Fibroblast of skin of left biceps (primary cell): Measurements from ENCODE around the gene SDK2.
A peak's percentile ranks its signal among the peaks of the same experiment; 100 is the strongest.

Source experiments
- DNase-seq, 2 experiments: peaks; one replicate each; pipeline ENCODE4 v3.0.0-alpha.2; 2013; ENCODE audit warnings: low read depth in 2 of 2

The SDK2 gene

DNA sequence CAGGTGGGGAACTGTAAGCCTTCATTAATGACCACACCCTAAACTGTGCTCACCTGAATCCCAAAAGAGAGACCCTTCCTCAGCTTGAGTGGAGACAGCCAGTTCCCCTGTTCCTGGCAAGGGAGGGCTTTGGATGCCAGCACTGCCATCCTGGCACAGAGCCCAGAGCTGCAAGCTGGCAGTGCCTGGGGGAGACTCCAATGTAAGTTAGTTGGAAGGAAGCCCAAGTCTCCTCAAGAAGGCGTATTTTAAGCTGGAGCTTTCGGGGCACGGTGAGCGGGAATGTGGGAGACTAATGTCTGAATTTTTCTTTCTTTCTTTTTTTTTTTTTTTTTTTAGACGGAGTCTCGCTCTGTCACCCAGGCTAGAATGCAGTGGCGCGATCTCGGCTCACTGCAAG, 337.1 kb downstream of the SDK2 start:
- no peak for DNase-seq

DNA sequence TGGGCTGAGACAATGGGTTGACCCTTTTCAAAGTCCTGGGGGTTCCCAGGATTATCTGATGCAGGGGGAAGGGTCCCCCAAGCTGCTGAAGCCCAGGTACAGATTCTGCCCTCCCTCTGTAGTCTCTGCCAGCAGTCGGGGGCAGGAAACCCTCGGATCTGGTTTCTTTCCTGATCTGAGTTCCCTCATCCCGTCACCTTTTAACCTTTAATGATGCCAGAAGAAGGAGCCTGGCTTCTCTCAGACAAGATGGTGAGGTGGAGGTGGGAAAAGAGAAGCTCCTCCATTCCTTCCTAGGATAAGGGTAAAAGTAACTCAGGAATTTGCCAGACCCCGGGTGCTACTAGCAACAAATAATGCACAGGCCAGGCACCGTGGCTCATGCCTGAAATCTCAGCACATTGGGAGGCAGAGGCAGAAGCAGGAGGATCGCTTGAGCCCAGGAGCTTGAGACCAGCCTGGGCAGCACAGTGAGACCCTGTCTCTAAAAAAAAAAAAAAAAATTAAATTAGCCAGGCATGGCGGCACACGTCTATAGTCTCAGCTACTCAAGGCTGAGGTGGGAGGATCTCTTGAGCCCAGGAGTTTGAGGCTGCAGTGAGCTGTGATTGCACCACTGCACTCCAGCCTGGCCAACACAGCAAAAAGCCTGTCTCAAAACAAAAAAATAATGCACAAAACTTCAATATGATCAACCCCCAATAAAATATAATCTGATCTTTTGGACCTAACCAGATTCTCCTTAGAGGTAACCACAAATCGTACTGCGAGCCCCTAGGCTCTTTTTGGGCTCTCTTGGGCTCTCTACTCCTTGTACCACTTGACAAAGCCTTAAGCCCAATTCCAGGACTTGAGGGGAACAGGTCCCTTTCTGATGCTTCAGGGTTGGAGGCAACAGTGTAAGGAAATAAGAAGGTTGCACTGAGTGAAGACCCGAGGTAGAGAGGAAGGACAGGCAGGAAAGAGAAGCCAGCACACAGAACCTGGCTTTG, 338.1 kb downstream of the SDK2 start:
- no peak for DNase-seq

DNA sequence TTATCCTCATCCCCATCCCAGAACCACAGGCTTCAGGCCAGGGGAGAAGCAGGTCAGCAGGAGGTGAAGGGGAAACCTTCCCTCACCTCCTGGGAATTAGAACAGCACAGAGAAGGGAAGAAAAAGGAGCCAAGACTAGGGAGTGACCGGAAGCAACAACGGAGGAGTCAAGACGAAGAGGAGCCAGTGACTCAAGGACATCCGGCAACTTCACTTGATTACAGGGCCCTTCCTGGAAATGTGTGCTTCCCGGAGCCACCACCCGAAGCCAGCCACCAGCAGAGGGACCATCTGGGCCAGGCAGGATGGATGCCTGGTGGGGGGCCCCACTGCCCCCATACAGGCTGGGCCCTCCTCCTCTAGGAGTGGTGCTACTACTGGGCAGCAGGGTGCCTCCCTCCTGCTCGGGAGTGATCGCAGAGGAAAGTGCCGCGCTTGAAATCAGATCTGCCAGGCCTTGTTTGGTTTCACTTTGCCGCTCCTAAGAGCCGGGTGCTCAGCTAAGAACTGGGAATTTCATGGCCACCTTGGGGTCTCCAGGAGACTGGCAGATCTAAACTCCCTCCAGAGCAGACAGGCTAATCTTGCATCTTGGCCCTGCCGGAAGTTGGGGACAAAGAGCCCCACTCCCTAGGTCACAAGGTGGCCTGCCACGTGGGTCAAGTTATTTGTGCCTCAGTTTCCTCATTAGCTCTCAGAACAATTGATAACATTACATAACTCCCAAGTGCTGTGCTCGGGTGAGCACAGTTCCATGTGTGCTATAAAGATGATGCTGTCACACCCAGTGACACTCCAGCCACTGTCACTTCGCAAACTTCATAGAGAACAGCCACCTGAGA, 339.1 kb downstream of the SDK2 start:
- DNase-seq: no peak

DNA sequence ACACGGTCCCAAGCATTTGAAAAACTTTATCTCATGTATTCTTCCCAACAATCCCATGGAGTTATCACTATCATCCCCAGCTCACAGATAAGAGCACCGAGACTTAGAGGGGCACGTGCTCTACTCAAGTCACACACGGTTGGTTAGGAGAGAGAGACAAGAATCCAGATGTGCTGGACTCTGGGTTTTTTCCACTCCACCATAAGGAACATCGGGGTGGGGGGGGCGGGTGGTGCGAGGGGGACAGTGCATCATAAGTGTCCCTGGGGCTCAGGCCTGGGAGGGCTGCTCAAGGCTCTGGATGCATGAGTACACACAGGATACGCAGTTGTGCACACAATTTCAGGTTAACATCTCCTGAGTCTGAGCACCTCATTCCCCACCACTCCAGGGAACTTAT, 339.8 kb downstream of the SDK2 start:
- no peak for DNase-seq

DNA sequence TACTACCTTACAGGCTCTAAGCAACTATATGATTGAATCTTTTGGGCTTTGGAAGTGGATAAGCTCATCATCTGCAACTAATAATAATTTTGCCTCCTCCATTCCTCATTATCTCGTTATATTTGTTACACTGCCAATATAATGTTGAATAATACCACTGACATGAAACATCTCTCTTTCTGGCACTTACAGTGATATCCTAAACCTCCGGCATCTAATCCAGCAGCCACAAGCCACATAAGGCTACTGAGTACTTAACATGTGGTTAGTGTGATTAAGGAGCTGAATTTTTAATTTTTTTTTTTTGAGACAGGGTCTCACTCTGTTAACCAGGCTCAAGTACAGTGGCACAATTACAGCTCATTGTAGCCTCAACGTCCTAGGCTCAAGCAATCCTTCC, 342.1 kb downstream of the SDK2 start:
- DNase-seq: peak; percentile 92 to 94

DNA sequence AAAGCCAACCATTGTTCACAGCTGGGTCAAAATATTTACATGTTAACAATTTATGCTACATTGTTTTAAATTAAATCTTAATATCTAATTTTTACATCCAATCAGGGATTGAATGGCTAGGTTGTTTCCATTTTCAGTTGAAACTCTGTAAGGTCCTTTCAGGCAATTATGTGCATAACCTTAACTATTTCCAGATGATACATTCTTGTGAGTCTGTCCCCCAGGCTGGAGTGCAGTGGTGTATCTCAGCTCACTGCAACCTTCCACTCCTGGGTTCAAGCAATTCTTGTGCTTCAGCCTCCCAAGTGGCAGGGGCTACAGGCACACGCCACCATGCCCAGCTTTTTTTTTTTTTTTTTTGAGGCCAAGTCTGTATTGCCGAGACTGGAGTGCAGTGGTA, 342.9 kb downstream of the SDK2 start:
- DNase-seq: no peak

DNA sequence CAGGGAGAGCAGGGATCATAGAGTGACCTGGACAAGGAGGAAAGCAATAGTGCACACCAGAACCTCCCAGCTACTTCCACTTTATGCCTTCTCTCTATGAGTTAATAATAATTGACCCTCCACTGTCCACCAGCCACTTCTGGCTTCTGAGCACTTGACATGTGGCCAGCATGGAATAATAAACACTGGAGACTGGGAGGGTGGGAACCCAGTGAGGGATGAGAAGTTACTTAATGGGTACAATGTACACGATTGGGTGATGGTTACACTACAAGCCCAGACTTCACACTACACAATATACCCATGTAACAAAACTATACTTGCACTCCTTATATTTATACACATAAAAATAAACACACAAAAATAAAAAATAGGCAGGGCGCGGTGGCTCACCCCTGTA, 343.9 kb downstream of the SDK2 start:
- DNase-seq: no peak

DNA sequence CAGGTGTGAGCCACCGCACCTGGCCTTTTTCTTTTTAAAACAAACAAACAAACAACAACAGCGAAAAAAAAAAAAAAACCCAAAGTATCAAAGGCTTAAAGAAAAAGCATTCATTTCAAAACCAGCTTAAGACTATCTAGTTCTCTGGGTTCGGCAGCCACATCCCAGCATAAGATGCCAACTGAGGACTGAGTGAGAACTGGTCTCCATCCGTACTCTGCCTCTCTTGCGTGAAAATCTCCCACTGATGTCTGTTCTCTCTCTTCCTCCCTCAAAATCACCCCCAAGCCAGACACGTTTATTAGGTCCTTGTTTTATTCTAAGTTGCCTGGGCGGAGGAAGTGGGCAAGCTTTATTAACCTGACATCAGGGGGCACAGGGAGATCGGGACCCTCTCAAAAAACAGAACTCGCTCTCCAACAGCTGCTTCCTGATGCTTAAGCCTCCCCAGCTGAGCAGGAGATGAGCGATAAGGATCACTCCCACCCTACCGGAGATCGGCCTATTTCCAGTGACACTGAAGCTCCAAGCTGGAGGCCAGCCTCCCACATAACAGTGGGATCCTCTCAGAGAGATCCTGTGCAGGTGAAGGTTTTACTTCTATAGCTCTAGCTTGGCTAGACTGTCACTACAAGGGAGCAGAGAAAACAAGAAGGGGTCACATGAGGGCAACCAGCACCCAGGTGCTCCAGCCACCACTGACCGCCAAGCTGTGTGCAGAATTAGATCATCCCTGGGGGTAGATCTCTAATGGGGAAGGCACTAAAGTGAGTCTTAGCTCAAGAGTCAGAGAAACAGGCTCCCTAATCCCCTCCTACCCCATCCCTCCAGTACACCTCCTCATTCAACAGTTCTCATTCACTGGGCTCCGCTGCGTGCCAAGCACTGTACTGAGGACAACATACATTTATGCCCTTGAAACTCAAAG, 346.0 kb downstream of the SDK2 start:
- DNase-seq: no peak

DNA sequence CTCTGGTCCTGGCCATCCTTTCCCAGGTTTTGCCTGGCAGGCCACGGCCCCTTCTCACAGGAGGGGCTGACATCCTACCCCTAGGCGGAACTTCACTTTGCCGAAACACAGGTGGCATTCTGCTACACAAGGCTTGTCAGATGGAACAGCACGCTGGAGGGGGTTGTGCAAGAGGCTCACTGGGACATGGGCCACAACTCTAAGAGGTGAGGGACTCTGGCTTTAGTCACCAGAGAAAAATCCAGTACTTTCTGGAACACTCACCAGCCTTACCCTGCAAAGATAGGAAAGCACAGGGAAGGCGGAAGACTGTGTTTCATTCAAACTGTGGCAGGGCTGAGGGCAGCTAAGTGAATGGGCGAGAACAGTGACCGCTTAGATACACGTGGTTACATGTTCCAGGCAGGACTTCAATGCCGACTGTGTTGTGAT, 350.7 kb downstream of the SDK2 start:
- no peak for DNase-seq

DNA sequence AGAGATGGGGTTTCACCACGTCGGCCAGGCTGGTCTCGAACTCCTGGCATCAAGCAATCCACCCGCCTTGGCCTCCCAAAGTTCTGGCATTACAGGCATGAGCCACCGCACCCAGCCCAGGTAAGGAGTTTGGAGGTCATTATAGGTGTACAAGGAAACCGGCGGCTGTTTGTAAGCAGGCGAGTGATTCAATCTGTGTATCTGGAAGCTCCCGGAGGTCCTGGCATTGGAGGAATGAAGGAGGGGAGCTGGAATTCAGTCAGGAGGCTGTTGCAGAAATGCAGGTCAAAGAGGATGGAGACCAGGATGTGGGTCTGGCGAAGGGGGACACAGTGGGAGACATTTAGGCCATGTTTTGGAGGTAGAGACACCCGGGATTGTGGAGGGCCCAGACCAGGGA, 351.2 kb downstream of the SDK2 start:
- DNase-seq: no peak

DNA sequence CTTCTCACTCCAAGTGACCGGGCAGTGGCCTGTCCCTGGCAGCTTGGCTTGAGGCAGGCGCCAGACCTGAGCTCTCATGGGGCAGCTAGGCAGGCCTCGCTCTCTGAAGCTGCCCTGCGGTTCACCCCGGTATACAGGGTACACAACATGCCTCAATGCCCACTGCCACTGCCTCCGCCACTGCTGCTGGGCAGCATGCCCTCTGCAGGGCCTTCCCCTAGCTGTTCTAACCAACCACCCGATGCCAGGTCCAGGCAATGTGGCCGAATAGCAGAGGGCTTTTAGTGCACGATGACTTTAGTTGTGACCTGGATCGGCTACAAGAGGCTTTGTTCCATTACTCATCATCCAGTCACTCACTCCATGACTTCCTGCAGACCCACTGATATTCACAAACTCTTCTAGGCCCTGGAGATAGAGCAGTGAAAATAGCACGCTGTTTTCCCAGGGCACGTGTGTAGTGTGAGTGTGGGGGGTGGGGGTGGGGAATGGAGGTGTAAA, 352.2 kb downstream of the SDK2 start:
- DNase-seq: no peak

DNA sequence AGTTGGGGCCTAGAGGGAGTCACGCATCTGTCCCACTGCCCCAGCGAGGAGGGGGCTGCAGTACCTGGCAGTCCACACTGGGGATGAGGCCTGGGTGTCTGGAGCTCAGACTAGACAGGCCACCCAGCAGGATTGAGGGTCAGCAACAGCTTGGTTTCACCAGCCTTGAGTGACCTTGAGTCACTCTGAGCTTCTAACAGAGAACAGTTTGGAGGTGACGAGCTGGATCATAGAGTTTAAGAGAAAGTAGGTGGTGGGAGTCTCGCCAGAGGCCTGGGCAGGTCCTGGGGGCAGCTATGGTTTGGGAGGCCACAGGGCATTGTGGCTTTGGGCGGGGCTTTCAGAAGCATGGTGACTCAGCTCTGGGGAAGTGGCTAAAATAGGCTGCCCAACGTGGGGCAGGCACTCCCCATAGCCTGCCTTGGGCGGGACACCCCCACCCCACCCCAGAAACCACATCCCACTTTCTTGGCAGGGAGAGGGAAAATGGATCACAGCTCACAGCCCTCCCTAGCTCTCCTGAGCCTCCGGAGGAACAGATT, 352.9 kb downstream of the SDK2 start:
- DNase-seq: no peak

DNA sequence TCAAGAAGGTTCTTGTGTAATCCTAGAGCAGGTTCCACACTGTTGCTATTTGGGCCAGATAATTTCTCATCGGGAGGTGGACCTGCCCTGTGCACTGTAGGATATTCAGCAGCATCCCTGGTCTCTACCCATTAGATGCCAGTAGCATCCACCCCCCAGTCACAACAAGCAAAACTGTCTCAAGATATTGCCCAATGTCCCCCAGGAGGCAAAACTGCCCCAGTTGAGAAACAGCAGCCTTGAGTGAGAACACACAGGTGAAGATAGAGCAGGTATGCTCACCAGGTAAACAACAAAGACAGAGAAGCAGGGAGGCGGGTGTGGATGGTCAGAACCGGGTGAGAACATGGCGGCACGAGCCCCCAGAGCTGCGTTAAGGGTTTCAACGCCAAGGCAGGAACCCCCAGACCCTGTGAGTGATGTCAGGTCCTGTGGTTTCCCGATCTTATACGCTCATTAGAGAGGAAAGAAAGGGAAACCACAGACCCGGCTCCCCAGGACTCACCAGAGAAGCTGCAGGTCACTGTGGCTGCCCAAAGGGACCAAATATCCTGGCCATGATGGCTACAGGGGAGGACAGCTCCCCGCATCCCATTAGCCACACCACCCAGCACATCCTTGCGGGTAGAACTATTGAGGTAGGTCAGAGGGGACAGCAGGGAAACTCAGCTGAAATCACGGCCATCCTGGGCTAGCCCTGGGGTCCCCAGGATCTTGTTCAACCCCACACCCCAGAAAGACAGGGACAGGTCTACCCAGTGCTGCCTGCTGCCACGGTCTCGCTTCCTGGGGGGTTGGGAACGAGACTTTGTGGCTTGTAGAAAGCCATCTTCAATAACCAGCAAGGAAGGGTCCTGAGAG, 353.6 kb downstream of the SDK2 start:
- DNase-seq: no peak

DNA sequence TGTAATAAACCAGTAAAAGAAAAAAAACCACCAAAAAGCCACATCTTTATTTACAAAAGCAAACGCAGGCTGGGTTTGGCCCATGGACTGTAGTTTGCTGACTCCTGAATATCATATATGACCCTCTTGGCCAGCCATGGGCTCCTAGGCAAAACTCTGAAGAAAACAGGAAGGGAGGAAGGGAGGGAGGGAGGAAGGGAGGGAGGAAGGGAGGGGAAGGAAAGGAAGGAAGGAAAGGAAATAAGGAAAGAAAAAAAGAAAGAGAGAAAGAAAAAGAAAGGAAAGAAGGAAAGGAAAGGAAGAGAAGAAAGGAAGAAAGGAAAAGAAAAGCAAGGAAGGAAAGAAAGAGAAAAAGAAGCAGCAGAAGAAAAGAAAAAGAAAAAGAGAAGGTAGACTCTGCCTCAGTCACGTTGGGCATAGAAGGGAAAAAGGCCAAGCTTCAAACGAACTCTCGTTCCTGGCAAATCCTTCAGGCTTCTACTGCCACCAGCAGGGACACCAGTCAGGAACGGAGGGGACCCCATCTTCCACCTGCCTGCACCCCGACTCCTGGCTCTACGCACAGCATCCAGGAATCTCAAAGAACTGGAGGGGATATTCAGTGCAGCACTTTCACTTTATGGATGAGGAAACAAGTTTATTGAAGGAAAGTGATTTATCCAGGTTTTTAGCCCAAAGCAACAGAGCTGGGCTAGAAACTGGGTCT, 354.5 kb downstream of the SDK2 start:
- no peak for DNase-seq

DNA sequence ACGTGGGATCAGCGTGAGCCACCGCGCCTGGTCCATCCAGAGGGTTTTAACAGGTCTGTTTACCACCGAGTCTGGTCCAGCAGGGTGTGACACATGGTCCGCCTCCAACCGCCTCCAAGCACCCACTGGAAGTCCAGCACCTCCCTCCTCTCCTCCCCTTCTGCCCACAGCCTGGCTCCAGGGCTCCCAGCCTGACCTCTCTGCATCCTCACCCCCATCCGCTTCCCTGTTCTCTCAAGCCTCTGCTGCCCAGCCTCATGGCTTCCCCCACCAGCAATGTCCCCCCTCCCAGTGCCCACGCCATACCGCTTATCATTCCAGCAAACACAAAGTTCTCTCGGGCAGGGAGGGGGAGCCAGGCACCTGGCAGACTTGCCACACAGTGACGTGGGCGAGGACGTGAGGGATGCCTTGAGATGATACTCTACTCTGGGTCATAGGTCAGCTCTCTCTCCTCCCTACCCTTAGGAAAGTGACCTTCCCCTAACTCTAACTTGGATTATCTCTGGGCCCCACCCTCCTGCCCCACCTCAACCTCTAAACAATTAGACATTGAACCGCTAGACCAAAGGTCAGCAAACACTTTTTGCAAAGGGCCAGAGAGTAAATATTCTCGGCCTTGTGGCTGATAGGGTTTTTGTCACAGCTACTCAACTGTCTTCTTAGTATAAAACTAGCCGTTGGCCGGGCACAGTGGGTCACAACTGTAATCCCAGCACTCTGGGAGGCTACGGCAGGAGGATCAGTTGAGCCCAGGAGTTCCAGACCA, 355.5 kb downstream of the SDK2 start:
- DNase-seq: no peak

DNA sequence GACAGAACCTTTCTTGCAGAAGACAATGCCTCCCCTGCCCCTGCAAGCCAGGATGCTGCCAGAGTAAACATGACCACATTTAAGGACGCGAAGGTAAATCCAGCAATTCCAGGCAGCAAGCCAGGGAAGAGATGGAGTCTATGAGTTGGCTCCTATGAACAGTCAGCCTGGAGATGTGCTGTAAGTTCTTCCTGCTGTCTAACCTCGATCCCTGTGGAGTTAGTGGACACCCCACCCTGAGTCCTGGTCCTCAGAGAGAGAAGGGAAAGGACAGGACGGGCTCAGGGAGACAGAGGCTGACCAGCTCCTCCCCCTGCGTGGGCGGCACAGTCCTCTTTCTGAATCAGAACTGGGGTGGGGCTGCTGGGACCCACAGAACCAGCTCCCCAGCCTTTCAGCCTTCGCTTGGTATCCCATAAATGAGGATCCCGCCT, 357.4 kb downstream of the SDK2 start:
- no peak for DNase-seq

DNA sequence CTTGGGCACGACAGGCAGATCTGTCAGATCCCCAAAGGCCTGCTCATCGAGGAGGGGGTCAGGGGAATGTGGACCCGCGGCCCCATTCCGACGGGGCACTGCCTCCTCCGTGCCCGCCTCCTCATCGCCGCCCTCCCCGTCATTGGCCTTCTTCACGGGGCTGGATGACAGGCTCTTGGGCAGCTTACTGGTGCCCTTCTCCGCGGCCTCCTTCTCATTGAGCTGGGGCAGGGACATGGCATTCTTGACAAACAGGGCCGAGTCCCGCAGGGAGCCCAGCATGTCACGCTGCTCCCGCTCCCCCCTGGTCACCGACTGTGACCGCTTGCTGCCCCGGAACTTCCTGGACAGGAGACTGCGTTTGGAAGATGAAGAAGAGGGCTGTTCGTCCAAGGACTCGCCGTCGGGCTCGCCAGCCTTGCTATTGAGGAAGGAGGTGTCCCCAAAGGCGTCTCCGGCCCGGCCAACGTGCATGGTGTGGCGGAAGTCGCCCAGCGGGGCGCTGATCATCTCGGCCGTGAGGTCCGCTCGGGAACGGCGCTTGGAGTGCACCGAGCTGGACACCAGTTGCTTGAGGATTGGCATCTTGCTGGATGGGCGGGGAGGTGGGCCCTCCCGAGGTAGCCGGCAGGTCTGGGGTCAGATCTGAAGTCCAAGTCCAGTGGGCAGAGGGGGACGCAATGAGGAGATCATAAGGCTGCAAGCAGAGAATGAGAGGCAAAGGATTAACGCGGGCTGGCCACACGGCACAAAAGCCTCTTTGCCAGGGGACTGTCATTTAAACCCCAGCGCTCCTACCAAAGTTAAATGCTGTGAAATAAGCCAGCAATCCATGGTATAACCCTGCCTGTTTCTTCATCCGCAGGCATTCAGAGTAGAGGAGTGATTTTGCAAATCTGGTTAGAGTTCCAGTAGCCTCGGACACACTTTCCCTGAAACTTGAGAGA, 358.1 kb downstream of the SDK2 start:
- no peak for DNase-seq

DNA sequence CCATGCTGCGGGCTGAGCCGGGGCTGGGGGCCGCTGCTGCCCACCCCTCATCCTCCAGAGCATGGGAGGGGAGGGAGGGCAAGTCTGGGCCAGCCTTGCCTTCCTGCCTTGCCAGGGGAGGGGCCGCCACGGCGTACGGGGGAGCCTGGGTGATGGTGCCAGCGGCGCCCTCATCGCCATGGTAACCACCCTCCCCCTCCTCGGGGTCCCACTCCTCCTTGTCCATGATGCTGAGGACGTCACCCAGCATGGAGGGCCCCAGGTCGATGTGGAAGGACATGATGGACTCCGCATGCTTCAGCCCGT, 358.7 kb downstream of the SDK2 start:
- DNase-seq: no peak
